ENCODE results near the gene RANBP9. TPM values are rescaled to one million over a fixed set of nuclear protein-coding genes. Genes with fewer than 3 reads are reported as not detected.

RANBP9 gene
- total RNA-seq, 6 experiments from 2014 or later, result 37.7 to 42.3 (median 40.8) TPM

GRCh38 chr6:13649393-13649792, 62.2 kb downstream of the RANBP9 start:
- Mint-ChIP-seq H3K4me1 (ENCODE audit: low read depth) (peaks cover 14% of the 10 kb centered on the region), H3K27ac (no peak overlapping the region), H3K4me3 (no peak overlapping the region), H3K27me3 (ENCODE audit: insufficient read depth) (peaks cover 2% of the 10 kb centered on the region; the same call in 1 of the 2 replicates), H3K36me3 (ENCODE audit: low read depth) (peaks cover 16% of the 10 kb centered on the region), H3K9me3 (no peaks in the 10 kb centered on the region)
- no peak for DNase-seq
- TF ChIP-seq, protein P1, sequence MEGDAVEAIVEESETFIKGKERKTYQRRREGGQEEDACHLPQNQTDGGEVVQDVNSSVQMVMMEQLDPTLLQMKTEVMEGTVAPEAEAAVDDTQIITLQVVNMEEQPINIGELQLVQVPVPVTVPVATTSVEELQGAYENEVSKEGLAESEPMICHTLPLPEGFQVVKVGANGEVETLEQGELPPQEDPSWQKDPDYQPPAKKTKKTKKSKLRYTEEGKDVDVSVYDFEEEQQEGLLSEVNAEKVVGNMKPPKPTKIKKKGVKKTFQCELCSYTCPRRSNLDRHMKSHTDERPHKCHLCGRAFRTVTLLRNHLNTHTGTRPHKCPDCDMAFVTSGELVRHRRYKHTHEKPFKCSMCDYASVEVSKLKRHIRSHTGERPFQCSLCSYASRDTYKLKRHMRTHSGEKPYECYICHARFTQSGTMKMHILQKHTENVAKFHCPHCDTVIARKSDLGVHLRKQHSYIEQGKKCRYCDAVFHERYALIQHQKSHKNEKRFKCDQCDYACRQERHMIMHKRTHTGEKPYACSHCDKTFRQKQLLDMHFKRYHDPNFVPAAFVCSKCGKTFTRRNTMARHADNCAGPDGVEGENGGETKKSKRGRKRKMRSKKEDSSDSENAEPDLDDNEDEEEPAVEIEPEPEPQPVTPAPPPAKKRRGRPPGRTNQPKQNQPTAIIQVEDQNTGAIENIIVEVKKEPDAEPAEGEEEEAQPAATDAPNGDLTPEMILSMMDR (IDR thresholded peaks at IDR 0.05), result no peak

DNA sequence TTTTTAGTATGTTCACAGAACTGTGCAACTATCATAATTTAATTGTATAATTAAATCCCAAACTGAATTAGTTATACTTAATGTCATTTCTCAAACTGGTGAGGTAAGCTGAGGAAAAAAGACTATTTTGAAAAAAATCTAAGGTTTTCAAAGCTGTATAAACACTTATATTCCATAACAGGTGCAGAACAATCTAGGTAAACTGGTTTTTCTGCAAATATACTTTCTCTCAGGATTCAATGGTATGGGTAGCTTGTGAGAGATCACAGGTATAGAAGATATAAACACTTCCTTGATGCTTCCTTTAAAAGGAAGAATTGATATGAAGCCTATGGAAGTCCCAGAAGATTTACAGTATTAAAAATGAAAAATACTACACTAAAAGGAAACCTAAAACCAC, 62.8 kb downstream of the RANBP9 start:
- no peaks in the 10 kb centered on the region for H3K9me3 Mint-ChIP-seq
- peaks cover 2% of the 10 kb centered on the region; the same call in 1 of the 2 replicates for H3K27me3 Mint-ChIP-seq (ENCODE audit: insufficient read depth)
- TF ChIP-seq, protein P1 (IDR thresholded peaks at IDR 0.05), result no peak
- H3K27ac Mint-ChIP-seq, result no peak overlapping the region
- peaks cover 16% of the 10 kb centered on the region for H3K36me3 Mint-ChIP-seq (ENCODE audit: low read depth)
- H3K4me3 Mint-ChIP-seq, result no peak overlapping the region
- peaks cover 8% of the 10 kb centered on the region for H3K4me1 Mint-ChIP-seq (ENCODE audit: low read depth)
- no peak for DNase-seq

DNA sequence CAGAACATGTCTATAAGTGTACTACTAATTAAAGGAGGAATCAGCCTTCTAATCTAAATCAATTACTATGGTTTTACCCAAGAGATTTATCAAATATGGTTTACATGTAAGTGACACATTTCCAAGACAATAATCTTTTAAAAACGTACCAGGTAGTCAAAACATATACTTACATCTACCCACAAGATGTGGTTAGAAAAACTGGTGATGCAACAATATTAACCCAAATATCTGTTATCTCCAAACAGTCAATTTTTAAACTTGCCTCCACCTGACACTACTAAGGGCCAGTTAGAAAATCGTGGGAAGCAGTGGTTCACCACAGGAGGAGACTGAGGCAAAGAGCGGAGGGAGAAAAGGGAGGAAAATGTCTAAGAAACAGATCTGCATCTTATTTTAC, 68.5 kb downstream of the RANBP9 start:
- no peak overlapping the region for H3K4me3 Mint-ChIP-seq
- TF ChIP-seq, protein P1 (IDR thresholded peaks at IDR 0.05), result no peak
- H3K27ac Mint-ChIP-seq, result no peak overlapping the region

GRCh38 chr6:13641315-13641714, 70.3 kb downstream of the RANBP9 start:
- no peak for DNase-seq
- TF ChIP-seq, protein P1 (IDR thresholded peaks at IDR 0.05), result no peak
- Mint-ChIP-seq H3K4me3 (no peak overlapping the region), H3K36me3 (ENCODE audit: low read depth) (peaks cover 18% of the 10 kb centered on the region), H3K9me3 (no peaks in the 10 kb centered on the region), H3K27me3 (ENCODE audit: insufficient read depth) (no peaks in the 10 kb centered on the region; the same call in 1 of the 2 replicates), H3K4me1 (ENCODE audit: low read depth) (no peaks in the 10 kb centered on the region), H3K27ac (no peak overlapping the region)

More for the DNA sequence above, 68.5 kb downstream of the RANBP9 start:
- Mint-ChIP-seq H3K9me3 (no peaks in the 10 kb centered on the region), H3K27me3 (ENCODE audit: insufficient read depth) (no peaks in the 10 kb centered on the region), H3K4me1 (ENCODE audit: low read depth) (no peaks in the 10 kb centered on the region), H3K36me3 (ENCODE audit: low read depth) (peaks cover 13% of the 10 kb centered on the region)
- DNase-seq, result no peak

GRCh38 chr6:13638626-13639025, 73.0 kb downstream of the RANBP9 start:
- peaks cover 22% of the 10 kb centered on the region for H3K36me3 Mint-ChIP-seq (ENCODE audit: low read depth)
- H3K9me3 Mint-ChIP-seq, result no peaks in the 10 kb centered on the region
- TF ChIP-seq, protein P1 (IDR thresholded peaks at IDR 0.05), result no peak
- H3K27me3 Mint-ChIP-seq (ENCODE audit: insufficient read depth), result no peaks in the 10 kb centered on the region; the same call in 1 of the 2 replicates
- H3K27ac Mint-ChIP-seq, result no peak overlapping the region
- no peak overlapping the region for H3K4me3 Mint-ChIP-seq
- DNase-seq, result no peak
- H3K4me1 Mint-ChIP-seq (ENCODE audit: low read depth), result no peaks in the 10 kb centered on the region

DNA sequence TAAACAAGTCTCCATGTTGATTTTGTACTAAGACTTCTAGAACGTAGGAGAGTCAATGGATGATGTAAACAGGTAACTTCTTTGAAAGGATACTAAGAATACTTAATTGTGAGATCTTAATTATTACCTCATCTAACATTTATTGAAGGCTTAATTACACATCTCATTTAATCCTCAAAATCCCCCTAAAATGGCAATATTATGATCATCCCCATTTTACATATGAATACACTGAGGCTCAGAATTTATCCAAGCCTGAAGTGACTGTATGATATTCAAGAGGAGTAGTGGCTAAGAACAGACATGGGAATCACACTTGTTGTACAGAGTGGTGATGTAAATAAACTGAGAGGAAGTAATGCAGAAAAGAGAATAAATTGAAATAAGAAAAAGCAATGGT, 73.6 kb downstream of the RANBP9 start:
- Mint-ChIP-seq H3K27me3 (ENCODE audit: insufficient read depth) (no peaks in the 10 kb centered on the region; the same call in 1 of the 2 replicates), H3K27ac (no peak overlapping the region), H3K4me3 (no peak overlapping the region), H3K36me3 (ENCODE audit: low read depth) (peaks cover 16% of the 10 kb centered on the region), H3K9me3 (no peaks in the 10 kb centered on the region), H3K4me1 (ENCODE audit: low read depth) (no peaks in the 10 kb centered on the region)
- no peak for DNase-seq
- TF ChIP-seq, protein P1 (IDR thresholded peaks at IDR 0.05), result no peak
